MM.1S (cell line): Measurements from ENCODE around the gene HSD17B13.

Experiments
- DNase-seq: peaks from one replicate; pipeline ENCODE4 v3.0.0-alpha.2; 2015
- H2AFZ ChIP-seq: fragments of 300-600 bp; sonication (generic); 2 replicates; pipeline ENCODE4 v1.6.0; 2016; ENCODE audit warnings: antibody characterized with exemption, low read length
- H3F3A ChIP-seq: fragments of 300-600 bp; sonication (generic); 2 replicates; pipeline ENCODE4 v1.6.1; 2016; ENCODE audit warnings: mild to moderate bottlenecking, antibody characterized with exemption, low read length, moderate library complexity, mixed read lengths; ENCODE audit not compliant: insufficient read depth
- H3K27ac ChIP-seq: fragments of 300-600 bp; sonication (generic); 2 replicates; pipeline ENCODE4 v1.5.1; 2016; ENCODE audit warnings: mild to moderate bottlenecking, low read length
- H3K27me3 ChIP-seq: fragments of 300-600 bp; sonication (generic); replicated peaks from 2 replicates; pipeline ENCODE4 v1.6.0; 2016; ENCODE audit warnings: low read length; ENCODE audit not compliant: insufficient read depth
- H3K36me3 ChIP-seq: fragments of 300-600 bp; sonication (generic); replicated peaks from 2 replicates; pipeline ENCODE4 v1.6.1; 2016; ENCODE audit warnings: mild to moderate bottlenecking, low read length, mixed read lengths; ENCODE audit not compliant: insufficient read depth
- H3K4me1 ChIP-seq: fragments of 300-600 bp; sonication (generic); 2 replicates; pipeline ENCODE4 v1.6.1; 2016; ENCODE audit warnings: low read length, mixed read lengths
- H3K4me2 ChIP-seq: fragments of 300-600 bp; sonication (generic); 2 replicates; pipeline ENCODE4 v1.6.0; 2016; ENCODE audit warnings: low read depth, low read length
- H3K4me3 ChIP-seq: fragments of 300-600 bp; sonication (generic); 2 replicates; pipeline ENCODE4 v1.5.1; 2016; ENCODE audit warnings: low read length, mixed read lengths
- H3K79me2 ChIP-seq: fragments of 300-600 bp; sonication (generic); 2 replicates; pipeline ENCODE4 v1.6.1; 2016; ENCODE audit warnings: mixed run types, low read length, mixed read lengths
- H3K9ac ChIP-seq: fragments of 300-600 bp; sonication (generic); 2 replicates; pipeline ENCODE4 v1.6.1; 2016; ENCODE audit warnings: low read length, mixed read lengths
- H3K9me2 ChIP-seq: fragments of 300-600 bp; sonication (generic); replicated peaks from 2 replicates; pipeline ENCODE4 v1.6.1; 2016; ENCODE audit warnings: mild to moderate bottlenecking, low read length, mixed read lengths; ENCODE audit not compliant: insufficient read depth
- H3K9me3 ChIP-seq: fragments of 300-600 bp; sonication (generic); replicated peaks from 2 replicates; pipeline ENCODE4 v1.6.1; 2016; ENCODE audit warnings: mild to moderate bottlenecking, low read length, mixed read lengths; ENCODE audit not compliant: insufficient read depth
- H4K20me1 ChIP-seq: fragments of 300-600 bp; sonication (generic); 2 replicates; pipeline ENCODE4 v1.6.1; 2016; ENCODE audit warnings: mild to moderate bottlenecking, low read length, moderate library complexity, mixed read lengths; ENCODE audit not compliant: insufficient read depth
- EZH2 ChIP-seq: fragments of 300-600 bp; sonication (generic); optimal IDR thresholded peaks from 2 replicates; pipeline ENCODE3; 2017; ENCODE audit warnings: low read depth, mild to moderate bottlenecking, antibody characterized with exemption, low read length, mixed read lengths
- EZH2phosphoT487 ChIP-seq: fragments of 300-600 bp; sonication (generic); IDR thresholded peaks from 2 replicates; pipeline ENCODE4 v1.6.1; 2018; ENCODE audit warnings: antibody characterized with exemption, low read length
- TF ChIP-seq, protein P1 (sequence below): fragments of 300-600 bp; sonication (generic); IDR thresholded peaks from 2 replicates; pipeline ENCODE4 v1.5.1; 2016; ENCODE audit warnings: antibody characterized with exemption, low read length, mixed read lengths

The HSD17B13 gene, protein sequence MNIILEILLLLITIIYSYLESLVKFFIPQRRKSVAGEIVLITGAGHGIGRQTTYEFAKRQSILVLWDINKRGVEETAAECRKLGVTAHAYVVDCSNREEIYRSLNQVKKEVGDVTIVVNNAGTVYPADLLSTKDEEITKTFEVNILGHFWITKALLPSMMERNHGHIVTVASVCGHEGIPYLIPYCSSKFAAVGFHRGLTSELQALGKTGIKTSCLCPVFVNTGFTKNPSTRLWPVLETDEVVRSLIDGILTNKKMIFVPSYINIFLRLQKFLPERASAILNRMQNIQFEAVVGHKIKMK

DNA sequence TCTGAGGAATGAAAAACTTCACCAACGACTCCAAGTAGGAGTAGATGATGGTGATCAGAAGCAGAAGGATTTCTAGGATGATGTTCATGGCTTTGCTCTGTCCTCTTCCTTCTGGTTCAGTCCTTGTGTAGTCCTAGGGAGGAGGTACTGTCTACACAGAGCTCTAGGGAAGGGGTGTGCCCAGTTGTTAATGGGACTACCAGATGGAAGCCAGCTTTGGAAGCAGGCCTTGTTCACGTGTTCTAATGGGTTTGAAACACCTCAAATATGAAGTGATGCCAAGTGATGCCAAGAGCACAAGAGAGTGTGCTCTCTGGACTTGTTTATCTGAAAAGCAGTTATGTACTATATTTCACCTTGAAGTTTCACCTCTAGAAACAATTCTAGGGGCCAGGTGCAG, at the start of gene HSD17B13:
HSD17B13 (minus strand) TSS at position 129 of the 400 bp plus-strand sequence; CDS start at position 88, 41 bp downstream.
- no peak within 1 kb of the TSS for H3K9ac ChIP-seq

DNA sequence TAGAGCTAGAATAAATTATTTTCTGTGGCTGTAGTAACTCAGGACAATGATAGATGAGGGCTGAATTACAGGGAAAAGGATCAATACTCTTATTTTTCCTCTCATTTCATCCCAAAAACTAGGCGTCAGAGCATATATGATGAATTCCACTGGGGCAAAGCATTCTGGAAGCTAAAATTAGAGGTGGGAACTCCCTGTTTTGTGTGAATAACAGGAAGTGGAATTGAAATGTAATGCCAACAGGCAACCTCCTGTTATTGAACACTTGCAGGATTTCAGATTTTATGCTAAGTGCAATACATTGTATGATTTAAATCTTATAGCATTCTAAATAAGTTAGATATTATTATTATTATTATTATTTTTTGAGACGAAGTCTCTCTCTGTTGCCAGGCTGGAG, 47.4 kb upstream of the HSD17B13 start:
- Histone ChIP-seq H3K4me2 (no peak overlapping the region), H3K79me2 (no peaks in the 10 kb centered on the region), H3K9ac (no peak overlapping the region), H3K4me3 (no peak overlapping the region), H3K9me3 (no peaks in the 10 kb centered on the region), H3K9me2 (no peaks in the 10 kb centered on the region), H3F3A (no peaks in the 10 kb centered on the region), H4K20me1 (no peaks in the 10 kb centered on the region), H3K27ac (no peak overlapping the region), H3K36me3 (no peaks in the 10 kb centered on the region), H3K4me1 (no peaks in the 10 kb centered on the region), H3K27me3 (no peaks in the 10 kb centered on the region), H2AFZ (no peak overlapping the region)
- no peak for TF ChIP-seq EZH2
- TF ChIP-seq, protein P1, sequence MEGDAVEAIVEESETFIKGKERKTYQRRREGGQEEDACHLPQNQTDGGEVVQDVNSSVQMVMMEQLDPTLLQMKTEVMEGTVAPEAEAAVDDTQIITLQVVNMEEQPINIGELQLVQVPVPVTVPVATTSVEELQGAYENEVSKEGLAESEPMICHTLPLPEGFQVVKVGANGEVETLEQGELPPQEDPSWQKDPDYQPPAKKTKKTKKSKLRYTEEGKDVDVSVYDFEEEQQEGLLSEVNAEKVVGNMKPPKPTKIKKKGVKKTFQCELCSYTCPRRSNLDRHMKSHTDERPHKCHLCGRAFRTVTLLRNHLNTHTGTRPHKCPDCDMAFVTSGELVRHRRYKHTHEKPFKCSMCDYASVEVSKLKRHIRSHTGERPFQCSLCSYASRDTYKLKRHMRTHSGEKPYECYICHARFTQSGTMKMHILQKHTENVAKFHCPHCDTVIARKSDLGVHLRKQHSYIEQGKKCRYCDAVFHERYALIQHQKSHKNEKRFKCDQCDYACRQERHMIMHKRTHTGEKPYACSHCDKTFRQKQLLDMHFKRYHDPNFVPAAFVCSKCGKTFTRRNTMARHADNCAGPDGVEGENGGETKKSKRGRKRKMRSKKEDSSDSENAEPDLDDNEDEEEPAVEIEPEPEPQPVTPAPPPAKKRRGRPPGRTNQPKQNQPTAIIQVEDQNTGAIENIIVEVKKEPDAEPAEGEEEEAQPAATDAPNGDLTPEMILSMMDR, result no peak
- TF ChIP-seq EZH2phosphoT487, result no peak
- DNase-seq, result no peak

More for the DNA sequence above, at the start of gene HSD17B13:
- H3K9me3 ChIP-seq, result no peaks in the 10 kb centered on the region
- no peak within 1 kb of the TSS for H3K4me2 ChIP-seq
- no peaks in the 10 kb centered on the region for H3F3A ChIP-seq
- H2AFZ ChIP-seq, result no peak within 1 kb of the TSS
- no peaks in the 10 kb centered on the region for H3K79me2 ChIP-seq
- no peaks in the 10 kb centered on the region for H4K20me1 ChIP-seq
- DNase-seq, result no peak
- no peaks in the 10 kb centered on the region for H3K27me3 ChIP-seq
- TF ChIP-seq EZH2, result no peak
- TF ChIP-seq, protein P1, result no peak
- TF ChIP-seq EZH2phosphoT487, result no peak
- H3K9me2 ChIP-seq, result no peaks in the 10 kb centered on the region
- H3K27ac ChIP-seq, result no peak within 1 kb of the TSS
- H3K36me3 ChIP-seq, result no peaks in the 10 kb centered on the region
- H3K4me1 ChIP-seq, result no peaks in the 10 kb centered on the region
- H3K4me3 ChIP-seq, result no peak within 1 kb of the TSS

DNA sequence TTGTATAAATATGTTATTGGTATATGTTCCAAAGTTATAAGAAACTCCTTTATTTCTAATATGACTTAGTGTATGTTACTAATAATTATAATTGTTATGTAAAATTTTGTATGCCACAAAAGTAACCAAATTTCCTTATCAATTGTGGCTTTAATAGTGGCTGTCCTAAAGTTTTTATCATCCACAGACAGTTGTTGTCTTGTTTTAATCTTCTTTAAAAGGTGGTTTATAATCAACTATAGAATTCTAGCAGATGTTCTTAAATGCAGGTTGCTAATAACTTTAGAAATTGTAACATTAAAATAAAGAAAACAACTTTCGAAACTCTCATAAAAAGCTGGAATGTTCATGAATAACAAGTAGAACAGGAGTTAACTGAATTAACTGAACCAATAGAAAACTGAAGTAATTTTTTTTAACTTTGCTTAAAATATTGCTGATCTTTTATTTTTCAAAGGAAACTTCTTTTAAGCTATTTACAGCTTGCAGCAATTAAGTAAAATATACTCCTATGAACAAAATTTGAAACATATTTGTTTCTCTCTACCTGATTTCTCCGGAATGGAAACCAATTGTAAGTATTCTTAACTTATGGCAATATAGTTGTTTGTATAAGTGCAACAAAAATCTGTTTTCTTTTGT, 44.0 kb upstream of the HSD17B13 start:
- no peaks in the 10 kb centered on the region for H3K36me3 ChIP-seq
- H3K9ac ChIP-seq, result no peak overlapping the region
- H3K9me2 ChIP-seq, result no peaks in the 10 kb centered on the region
- H3K4me2 ChIP-seq, result no peak overlapping the region
- H4K20me1 ChIP-seq, result no peaks in the 10 kb centered on the region
- no peaks in the 10 kb centered on the region for H3K9me3 ChIP-seq
- no peak for DNase-seq
- H3K4me3 ChIP-seq, result no peak overlapping the region
- H3K79me2 ChIP-seq, result no peaks in the 10 kb centered on the region
- H2AFZ ChIP-seq, result no peak overlapping the region
- TF ChIP-seq EZH2phosphoT487, result no peak
- TF ChIP-seq, protein P1, result no peak
- no peak for TF ChIP-seq EZH2
- no peak overlapping the region for H3K27ac ChIP-seq
- H3F3A ChIP-seq, result no peaks in the 10 kb centered on the region
- no peaks in the 10 kb centered on the region for H3K27me3 ChIP-seq
- H3K4me1 ChIP-seq, result no peaks in the 10 kb centered on the region
